Activated T-cell treated with anti-CD3 and anti-CD28 coated beads for 1 hour (primary cell): ENCODE measurements around the gene TJP2.

Experiments used
- DNase-seq: peaks from one replicate; pipeline ENCODE4 v3.0.0-alpha.2; 2020; ENCODE audit warnings: low read depth

Gene TJP2

DNA sequence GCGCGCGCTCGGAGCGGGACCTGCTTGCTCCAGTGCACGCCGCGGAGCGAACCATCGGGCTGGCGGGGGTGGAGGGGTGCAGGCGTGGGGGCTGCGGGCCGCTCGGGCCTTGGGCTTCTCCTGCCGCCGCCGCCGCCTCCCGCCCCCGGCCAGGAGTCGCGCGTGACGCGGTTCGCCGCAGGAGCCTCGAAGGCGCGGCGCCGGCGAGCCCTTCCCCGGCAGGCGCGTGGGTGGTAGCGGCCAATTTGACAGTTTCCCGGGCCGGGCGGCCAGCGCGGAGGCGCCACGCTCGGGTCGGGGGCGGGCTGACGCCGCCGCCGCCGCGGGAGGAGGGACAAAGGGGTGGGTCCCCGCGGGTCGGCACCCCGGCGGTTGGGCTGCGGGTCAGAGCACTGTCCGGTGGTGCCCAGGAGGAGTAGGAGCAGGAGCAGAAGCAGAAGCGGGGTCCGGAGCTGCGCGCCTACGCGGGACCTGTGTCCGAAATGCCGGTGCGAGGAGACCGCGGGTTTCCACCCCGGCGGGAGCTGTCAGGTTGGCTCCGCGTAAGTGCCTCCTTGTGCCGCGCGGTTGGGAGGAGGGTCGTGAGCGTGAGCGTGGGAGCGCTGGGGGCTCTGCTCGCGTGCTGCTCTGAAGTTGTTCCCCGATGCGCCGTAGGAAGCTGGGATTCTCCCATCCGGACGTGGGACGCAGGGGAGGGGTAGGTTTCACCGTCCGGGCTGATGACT is at the start of gene TJP2:
TJP2 (plus strand) TSS at position 387 of the 725 bp plus-strand sequence; CDS start at position 483, 96 bp downstream.
- DNase-seq, result no peak

DNA sequence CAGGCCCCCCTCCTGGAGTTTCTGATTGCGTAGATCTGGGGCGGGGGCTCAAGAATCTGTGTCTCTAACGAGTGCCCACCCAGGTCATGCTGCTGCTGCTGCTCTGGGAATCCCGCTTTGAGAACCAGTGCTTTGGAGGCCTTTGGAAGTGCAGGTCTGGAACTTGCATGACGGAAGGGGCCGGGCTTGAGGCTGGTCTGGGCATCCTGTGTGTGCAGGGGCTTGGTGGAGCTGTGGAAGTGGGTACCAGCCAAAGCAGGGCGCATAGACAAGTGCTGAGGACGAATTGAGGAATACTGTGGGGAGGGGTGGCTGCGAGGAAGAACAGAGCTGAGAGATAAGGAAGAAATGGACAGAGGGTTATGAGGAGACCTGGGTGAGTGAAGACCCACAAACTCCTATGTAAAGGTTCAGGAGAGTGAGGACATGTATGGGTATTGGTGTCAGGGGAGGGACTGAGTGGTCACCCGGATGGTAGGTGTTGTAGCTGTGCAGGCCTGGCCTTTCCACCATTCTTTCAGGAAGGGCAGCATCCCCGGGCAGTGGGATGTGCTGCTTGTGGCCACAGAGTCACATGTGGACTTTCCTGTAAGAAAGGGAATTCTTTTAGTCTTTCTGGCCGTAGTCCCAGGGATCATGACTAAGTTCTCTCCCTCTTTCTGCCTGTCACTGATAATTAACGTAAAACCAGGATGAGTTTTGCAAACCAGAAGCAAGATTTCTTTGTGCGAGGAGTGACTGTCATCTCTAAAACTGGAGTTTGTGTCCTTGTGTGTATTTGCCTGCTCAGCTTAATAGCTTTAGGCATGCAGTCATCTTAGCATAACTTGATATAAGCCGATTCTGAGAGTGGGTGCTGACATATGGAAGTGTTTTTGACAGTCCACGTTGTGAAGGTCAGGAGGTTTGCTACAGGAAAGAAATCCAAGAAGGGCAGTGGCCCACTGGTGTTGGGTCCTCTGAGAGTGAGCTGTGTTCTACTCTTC is 43.3 kb upstream of the TJP2 start:
- DNase-seq, result no peak

DNA sequence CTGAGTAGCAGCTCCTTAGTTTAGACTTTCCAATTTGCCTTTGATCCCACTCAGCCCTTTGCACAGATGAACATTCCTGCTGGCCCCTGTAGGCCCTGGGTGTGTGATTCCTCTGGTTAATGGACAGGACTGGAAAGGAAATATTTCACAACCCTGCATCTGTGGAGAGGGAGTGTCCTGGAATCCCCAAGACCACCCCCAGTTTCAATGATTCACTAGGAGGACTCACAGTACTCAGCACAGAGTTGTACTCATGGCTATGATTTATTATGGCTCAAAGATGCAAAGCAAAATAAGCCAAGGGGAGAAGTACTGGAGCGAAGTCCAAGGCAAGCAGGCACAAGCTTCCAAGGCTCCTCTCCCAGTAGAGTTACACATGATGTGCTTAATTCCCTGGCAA is 42.4 kb upstream of the TJP2 start:
- no peak for DNase-seq

DNA sequence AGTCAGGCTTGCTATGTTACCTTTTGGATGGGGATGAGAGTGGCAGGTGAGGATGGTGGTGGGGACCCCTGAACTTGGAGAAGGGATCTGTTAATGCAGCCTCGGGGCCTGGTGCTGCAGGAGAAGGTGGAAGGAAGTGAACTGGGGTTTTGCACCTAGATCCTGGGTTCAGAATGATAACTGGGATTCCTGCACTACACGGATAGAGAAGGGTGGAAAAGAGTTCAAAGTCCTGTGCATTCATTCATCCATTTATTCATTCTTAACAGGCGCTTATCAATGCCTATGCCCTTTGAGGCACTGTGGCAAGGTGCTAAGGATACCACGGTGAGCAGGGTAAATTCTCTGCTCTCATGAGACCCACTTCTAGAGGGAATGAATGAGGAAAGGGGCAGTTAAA is 41.7 kb upstream of the TJP2 start:
- no peak for DNase-seq

DNA sequence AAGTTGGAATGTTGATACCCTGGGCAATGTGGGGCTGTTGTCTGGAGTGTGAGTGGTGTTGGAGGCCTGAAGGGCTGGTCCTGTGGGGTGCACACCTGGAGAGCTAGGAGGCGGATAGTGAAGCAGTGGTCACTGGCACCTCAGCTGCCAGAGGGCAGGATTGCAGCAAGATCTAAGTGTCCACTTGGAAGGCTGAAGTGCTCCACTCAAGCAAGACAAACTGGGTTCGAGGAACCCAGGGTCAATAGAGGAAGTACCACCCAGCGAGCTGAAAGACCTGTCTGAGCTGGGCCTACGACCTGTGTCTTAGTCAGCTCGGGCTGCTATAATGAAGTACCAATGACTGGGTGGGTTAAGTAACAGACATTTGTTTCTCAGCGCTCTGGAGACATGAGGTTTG is 39.7 kb upstream of the TJP2 start:
- no peak for DNase-seq

DNA sequence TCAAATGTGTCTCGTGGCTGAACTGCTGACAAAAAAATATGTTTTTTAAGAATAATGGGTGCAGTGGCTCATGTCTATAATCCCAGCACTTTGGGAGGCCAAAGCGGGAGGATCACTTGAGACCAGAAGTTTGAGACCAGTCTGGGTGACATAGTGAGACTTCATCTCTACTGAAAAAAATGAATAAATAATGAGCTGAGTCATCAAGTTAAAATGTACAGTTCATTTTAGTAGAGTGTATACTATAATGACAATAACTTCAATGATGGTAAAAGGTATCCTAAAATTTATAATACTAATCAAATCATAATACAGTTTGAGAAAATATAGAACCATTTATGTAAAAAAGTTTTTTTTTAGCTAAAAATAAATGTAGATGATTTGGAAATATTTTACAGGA is 37.9 kb upstream of the TJP2 start:
- DNase-seq, result no peak

DNA sequence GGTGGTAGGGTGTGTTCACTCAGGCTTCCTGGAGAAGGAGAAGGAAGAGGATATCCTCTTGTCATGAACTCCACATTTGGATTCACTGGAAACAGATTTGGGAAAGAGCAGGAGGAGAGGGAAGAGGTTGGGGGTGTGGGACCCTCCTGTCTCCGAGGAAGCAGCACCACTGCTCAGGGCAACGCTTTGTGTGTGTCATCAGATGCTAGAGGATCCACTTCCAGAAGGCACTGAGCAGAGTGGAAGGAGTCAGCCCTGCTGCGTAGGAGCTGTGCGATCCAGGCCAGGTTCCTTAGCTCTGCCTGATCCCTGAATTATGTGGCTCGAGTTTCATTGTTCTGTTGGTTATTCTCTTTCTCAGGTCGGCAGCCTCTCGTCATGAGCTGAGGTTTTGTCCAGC is 37.3 kb upstream of the TJP2 start:
- no peak for DNase-seq

DNA sequence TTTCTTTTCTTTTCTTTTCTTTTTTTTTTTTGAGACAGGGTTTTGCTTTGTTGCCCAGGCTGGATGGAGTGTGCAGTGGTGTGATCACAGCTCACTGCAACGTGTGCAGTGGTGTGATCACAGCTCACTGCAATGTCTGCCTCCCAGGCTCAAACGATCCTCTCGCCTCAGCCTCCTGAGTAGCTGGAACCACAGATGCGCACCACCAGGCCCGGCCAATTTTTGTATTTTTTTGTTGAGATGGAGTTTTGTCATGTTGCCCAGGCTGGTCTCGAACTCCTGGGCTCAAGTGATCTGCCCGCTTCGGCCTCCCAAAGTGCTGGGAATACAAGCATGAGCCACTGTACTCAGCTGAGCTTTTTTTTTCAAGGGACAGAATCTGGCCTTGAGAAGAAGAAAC is 36.8 kb upstream of the TJP2 start:
- DNase-seq, result no peak

DNA sequence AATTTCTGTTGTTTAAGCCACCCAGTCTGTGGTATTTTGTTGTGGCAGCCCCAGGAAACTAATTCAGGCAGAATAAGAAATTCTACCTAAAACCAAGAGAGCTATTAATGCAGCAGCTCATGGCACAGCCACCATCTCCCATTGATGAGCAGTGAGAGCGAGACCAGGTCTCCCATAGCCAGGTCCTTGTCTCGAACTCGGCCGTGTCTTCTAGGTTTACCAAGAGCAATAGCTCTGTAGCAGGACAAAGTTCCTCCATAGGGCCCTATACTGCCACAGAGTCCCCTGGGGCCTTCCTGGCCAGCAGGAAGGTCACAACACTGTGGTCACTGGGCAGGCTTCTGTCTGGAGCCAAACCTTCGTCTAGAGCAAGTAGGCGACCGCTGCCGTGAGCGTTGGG is 34.5 kb upstream of the TJP2 start:
- no peak for DNase-seq

DNA sequence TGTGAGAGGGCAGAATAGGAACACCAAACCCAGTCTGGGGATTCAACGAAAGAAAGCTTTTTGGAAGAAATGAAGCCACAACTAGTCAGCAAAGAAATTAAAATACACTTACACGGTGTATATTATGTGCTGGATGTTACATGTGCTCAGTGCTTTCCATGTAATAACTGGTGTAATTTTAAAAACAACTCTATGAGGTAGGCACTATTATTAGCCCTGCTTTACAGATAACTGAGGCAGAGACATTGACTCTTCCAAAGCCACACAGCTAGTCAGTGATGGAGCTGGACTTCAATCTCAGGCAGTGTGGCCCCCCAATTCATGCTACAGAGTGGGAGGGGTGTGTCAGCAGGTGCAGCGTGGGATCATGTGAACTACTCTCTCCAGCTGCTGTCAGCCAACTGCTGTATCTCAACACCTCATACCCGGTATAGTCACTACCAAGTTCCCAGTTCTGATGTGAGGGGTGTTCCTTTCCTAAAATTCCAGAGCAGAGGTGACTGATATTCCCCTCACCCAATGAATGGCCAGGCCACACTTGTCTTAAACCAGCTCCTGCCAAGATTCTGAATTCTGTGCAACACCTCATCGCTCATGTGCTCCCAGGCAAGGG is 33.8 kb upstream of the TJP2 start:
- DNase-seq, result no peak

DNA sequence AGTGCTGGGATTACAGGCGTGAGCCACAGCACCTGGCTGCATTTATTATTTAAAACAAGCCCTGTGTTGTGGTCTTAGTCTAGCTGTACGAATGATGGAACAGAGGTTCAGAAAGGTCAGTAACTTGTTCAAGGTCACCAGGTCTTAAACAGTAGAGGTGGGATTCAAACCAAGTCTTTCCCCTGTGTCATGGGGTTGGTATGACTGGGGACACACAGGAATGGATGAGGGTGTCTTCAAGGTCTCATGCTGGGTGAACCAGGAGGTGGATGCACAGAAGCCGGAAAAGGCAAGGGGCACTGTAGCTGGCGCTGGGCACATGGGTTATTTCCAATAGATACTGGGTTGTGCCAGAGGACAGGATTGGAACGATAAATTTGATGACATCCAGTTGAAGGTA is 32.2 kb upstream of the TJP2 start:
- no peak for DNase-seq

DNA sequence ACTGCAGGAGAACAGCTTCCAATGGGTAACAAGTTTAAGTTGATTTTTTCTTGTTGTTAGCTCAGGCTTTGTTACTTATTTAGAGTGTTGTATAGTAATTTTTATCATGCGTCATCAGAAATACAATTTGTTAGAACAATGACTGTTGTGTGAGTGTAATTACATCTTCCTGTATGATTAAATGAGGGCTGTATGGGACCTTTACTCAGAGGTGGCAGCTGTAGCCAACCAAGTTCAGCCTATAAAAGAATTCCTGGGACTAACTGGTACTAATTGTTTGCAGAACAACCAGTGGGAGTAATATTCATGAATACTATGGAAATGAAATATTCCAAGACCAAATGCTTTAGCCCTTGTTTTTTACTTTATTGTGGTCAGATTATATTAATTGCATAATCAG is 30.8 kb upstream of the TJP2 start:
- no peak for DNase-seq

DNA sequence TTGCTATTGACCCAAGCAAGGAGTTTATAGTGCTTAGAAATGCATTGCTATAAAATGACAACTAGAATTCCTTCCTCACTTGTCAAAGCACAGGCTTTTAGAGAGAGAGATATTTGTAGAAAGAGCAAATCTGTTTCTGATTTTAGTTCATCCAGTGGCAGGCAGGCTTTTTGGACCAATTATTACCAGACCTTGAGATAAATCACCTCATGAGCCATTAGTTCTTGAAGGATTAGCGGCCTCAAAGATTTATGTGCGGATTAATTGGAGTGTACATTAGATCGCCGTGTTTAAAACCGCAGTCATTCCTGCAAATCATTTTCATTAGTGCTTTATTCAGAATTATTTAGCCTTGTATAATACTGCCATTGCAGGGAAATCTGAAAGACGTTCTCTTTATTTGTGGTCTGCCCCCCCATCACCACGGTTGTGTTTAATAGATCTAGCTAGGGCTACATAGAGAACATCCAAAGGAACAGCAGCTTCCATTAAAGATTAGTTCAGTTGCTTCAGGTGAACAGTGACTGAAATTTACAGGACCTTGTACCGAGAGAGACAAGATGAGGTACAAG is 28.8 kb upstream of the TJP2 start:
- DNase-seq, result no peak

DNA sequence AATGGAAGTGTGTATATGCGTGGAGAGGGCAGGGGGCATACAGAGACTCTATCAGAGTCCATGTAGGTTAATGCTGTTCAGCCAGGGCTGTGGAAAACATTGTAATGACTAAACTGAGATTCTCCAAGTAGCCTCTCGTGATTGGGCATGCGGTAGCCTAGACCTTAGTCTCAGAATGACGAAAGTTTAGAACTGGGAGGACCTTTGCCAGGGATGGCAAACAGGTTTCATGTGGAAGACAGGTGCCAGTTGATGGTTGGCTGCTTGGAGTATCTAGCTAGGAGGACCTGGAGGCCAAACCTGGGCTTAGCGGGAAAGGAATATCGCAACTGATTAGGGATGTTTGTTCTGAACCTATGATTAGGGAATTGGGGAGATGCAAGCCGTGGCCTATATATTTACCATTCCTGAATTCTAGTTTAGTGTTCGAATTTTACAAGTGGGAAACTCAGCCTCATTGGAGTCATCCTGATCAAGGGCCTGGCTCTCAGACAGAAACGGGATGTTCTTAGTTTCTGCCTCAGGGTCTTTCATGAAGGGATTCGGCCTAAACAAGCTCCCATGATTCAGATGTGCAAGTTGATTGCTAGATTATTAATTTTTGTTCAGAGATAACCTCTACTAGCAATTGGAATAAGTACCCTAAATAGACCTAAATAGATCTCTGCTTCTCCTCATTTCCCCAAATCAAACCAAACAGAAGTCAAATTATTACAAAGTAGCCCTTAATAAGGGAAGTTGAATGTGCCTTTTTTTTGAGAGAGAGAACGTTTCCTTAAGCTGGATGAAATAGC is 26.8 kb upstream of the TJP2 start:
- DNase-seq, result no peak

DNA sequence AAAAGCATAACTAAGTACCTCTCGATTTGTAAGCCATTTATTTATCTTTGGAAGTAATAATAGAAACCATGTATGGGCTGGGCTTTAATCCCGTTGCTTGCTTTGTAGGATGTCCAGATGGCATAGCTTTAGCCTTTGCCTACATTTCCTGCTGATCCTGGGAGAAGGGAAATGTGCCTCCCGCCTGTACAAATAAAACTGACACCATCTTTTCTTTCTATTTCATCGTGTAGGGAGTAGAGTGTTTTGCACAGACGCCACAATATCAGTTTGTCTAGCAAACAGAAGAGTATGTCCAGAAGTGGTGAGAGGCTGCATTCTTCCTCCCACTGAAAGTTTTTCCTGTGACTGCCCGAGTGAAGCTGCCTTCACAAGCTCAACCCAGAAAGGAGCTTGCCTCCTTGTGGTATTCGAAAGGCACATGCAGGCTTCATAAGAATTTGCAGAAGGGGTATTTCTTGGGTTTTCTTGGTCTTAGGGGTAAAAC is 24.7 kb upstream of the TJP2 start:
- no peak for DNase-seq

DNA sequence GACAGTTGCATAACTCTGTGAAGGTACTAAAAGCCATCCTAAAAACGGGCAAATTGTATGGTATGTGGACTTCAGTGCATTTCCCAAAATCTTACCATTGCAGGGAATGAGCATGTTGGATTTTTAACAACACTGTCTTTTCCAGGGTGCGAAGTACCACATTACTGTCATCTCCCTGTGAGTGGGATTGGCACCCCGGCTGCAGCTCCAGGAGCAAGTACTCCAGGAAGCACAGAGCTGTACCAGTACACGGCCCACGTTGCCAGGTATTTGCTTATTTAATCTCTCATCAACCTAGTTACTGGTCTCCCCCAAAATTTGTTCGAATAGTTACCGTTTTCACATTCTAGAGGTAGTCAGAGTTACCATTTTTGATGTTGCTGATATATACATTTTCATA is 22.6 kb upstream of the TJP2 start:
- DNase-seq, result no peak

DNA sequence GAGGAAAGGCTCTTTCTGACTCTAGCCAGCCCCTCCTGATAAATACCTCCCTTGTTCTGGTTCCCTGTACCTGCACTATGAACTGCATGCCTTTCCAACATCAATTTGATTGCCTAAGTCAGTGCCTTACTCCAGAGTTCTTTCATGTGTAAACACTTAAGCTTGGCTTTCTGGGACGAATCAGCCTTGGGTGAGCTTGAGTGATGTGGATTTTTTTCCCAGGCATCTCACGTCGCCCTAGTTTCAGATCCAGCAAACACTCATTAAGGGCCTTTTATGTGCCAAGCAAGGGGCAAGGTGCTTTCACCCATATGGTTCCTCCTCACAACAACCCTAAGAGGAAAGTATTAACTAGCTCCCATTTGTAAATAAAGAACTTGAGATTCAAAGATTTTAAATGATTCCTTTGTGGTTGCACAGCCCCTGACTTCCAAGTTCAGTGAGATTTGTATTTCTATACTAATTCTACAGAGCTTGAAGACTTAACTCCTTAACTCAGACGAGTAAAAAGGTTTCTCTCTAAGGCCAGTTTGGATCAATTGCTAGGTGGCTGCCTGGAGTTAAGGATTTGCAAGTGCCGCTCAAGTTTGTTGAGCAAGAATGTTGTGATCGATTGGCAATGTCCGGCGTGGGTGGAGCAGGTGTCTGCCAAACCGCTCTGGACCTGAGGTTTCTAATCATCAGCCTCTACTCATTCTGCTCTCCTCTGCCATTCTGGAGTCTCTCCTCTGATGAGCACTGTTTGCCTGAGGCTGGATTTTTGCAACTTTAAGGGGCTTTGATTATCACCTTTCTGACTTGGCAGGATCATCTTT is 20.2 kb upstream of the TJP2 start:
- DNase-seq, result no peak

DNA sequence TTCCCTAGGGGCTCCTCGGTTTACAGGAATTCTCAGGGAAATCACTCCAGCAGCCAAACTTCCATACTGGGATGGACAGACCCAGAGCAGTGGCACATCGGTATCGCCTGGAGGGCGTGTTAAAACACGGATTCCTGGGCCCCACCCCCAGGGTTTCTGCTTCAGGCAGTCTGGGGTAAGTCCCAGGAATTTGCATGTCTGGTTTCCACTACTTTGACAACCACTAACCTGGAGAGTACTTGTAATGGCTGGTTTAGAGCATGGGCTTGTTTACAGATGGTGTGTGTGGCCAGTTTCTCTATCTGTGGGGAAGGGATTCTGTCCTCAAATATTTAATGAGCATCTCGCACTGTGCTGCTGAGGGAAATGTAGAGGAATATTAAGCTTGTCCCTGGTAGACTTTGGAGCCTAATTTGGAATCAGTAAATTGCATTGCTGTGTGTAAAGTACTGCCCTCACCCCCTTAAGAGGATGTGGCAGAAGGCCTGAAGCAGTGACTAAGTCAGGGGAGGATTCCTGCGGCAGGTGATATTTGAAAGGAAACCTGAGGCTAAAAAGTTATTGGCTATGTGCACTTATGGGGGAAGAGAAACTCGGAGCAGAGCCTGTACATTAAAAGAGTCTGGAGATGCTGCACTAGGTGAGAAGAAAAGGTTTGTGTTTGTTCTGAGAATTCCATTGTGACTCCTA is 18.6 kb upstream of the TJP2 start:
- DNase-seq, result no peak

DNA sequence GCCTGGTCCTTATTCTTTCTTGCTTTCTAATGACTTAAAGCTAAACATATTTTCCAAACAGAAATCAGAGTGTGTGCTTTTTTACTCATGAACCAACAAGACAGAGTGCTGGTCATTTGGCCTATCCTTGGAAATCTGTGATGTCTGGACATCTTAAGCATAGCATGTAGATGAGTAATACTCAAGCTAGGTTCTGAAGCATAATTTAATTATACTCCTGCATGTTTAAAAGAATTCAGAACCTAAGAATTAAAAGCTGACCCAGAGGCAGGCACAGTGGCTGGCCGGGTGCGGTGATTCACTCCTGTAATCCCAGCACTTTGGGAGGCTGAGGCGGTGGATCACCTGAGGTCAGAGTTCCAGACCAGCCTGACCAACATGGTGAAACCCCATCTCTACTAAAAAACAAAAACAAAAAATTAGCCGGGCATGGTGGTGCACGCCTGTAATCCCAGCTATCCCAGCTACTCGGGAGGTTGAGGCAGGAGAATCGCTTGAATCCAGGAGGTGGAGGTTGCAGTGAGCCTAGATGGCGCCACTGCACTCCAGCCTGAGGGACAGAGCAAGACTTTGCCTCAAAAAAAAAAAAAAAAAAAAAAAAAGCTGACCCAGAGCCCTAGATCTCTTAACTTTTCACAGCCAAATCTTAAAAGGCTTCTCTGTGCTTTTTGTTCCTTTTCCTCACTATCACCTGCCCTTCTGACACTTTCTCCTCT is 16.2 kb upstream of the TJP2 start:
- no peak for DNase-seq
